Amniotic epithelial cell (primary cell): ENCODE results near the gene LAMP1.
"Not testable (repeated sequence)": the region's sequence is repeated elsewhere in the genome, so short reads cannot be mapped to it uniquely, and the experiment has no call there.

Source experiments
- DNase-seq: peaks from one replicate; pipeline ENCODE4 v3.0.0-alpha.2; 2010; ENCODE audit warnings: low read depth

Gene LAMP1

DNA sequence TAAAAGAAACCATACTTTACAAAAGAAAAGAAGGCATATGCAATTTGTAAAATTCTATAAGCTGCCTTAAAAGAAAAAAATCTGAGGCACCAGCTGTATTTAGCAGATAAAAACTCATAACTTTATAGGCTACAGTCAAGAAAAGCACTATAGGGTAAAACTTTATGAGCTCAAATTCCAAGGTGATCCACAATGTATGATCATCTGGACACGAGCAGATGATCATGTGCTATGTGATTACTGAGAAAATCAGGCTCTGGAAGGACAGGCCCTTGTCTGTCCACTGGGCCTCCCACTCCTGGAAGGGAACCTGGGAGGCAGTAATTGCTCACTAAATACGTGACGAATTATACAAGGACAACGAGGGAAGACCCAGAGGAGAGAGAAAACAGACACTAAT lies 59.6 kb downstream of the LAMP1 start:
- DNase-seq = no peak

DNA sequence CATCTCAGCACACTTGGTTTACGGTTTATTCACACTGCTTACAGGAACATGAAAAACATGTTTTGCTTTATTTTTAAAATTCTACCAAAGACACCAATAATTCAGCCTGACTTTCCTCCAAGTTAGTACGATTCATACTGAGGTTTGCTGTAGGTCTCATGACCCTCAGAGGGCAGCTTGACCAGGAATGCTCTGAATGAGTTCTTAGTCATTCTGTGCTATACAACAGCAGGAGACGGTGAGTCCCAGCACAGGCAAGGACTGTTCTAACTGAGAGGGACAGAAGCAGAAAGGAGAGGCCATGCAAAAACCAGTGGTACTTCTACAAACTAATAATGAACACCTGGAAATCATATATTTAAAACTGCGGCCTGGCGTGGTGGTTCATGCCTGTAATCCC lies 60.5 kb downstream of the LAMP1 start:
- peak; percentile 63 for DNase-seq

GRCh38 chr13:113358653-113359190 lies 61.7 kb downstream of the LAMP1 start:
- peak; percentile 31 for DNase-seq

GRCh38 chr13:113359571-113359970 lies 62.5 kb downstream of the LAMP1 start:
- DNase-seq = no peak

DNA sequence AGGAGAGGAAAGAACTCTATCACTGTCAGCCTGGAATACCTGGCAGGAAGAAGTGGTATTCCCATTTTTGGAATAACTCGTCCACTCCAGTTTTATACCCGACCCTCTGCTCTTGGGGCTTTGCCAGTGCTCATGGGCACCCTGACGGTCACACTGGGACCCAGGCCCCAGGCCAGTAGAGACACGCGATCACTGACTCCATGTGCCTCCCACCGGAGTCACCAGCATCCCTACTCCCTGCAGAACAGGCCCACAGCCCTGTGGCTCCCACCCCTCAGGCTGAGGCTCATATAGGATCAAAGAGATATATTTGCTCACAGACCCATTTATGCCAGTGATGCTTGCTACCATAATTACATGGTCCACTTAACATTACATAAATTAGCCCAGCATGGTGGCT lies 63.4 kb downstream of the LAMP1 start:
- DNase-seq = no peak

- no peak for DNase-seq
These were observed 64.4 kb downstream of the LAMP1 start for GRCh38 chr13:113361406-113361805.

GRCh38 chr13:113364311-113364889 lies 67.4 kb downstream of the LAMP1 start:
- no peak for DNase-seq

DNA sequence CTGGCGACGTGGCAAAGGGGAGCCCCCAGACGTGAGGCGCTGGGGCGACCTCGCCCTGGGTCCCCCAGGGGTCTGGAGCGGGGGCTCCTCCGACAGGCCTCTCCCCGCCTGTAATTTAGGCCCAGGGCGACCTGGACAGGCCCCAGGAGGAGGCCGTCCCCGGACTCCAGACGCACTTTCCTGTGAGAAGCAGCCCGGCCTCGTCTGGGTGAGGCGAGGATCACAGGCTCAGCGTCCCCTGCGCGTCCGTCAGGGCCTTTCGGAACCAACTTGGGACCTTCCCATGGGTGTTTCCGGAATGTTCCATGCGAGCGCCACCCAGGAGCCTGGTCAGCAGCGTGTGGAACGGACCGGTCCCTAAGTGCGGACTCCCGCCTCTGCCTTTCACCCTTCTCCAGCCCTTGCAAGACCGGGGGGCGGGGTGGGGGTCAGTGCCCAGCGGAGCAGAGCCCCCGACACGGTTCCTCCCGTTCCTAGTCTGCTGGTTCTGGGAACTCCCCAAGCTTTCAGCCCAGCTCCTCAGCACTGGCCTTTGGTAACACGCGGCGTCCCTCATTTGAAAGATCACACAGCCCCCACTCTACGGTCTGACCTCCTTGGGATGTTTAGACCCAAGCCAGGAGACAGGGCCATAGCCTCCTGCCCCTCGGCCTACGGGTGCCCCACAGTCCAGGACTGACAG lies 68.0 kb downstream of the LAMP1 start:
- DNase-seq = no peak

- DNase-seq = no peak
These were observed 68.5 kb downstream of the LAMP1 start for GRCh38 chr13:113365583-113365970.

DNA sequence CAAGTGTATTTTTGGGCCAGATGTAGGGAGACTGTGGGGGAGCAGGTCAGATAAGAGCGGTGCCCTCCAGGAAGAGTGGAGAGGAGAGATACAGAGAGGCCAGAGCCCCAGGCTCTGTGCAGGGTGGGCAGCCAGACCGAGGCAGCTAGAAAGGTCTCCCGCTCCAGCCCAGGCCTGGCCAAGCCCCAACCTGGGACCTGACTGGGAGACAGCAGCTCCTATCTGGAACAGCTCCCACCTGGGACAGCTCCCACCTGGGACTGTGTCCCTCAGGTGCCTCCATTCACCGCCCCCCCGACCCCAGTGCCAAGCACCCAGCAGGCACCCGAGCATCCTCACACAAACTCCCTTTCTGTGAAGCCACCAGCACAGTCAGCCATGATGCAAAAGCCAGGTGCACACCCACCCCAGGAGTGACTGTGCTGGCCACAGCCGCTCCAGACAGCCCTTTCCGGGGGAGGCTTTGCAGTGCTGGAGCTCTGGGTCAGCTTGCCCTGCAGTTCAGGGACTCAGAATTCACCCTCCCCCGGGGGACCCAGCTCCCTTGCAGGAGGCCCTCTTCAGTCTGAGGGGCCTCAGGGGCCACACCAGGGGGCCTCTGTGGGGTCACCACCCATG lies 69.0 kb downstream of the LAMP1 start:
- DNase-seq = peak; percentile 9

- no peak for DNase-seq
These were observed 70.1 kb downstream of the LAMP1 start for GRCh38 chr13:113367020-113367560.

DNA sequence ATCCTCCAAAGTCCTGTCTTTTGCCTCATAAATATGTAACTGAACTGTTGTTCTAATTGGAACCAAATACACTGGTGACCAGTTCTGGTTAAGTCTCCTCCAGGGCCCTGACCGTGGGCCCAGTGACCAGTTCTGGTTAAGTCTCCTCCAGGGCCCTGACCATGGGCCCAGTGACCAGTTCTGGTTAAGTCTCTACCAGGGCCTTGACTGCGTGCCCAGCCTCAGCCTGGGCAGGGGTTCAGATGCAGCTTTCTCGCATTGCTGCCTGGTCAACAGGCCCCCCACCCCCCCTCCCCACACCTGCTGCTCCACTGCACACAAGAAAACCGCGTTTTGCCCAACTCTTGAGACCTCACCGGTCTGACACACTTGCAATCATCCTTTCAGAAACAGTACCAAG lies 70.7 kb downstream of the LAMP1 start:
- DNase-seq = no peak

- DNase-seq = not testable (repeated sequence)
These were observed 71.3 kb downstream of the LAMP1 start for GRCh38 chr13:113368353-113368752.

DNA sequence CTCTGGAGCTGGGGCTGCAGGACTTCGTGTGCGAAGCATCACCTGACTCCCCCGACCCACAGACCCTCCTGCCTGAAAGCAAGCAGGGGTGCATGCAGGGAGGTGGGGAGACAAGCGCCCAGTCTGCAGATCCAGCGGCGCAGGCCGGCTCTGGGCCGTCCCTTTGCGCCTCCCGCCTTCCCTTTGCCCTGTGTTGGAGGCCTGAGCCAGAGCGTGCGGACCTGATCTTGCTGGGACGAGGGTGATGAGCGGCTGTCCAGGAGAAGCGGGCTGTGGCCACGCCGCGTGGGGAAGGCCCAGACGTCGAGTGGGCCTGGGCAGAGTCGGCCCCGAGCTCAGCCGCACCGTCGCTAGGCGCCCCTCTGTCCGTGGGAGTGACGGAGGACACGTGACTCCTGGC lies 72.2 kb downstream of the LAMP1 start:
- DNase-seq = no peak

GRCh38 chr13:113369881-113370280 lies 72.8 kb downstream of the LAMP1 start:
- no peak for DNase-seq

GRCh38 chr13:113371061-113371460 lies 74.0 kb downstream of the LAMP1 start:
- no peak for DNase-seq

DNA sequence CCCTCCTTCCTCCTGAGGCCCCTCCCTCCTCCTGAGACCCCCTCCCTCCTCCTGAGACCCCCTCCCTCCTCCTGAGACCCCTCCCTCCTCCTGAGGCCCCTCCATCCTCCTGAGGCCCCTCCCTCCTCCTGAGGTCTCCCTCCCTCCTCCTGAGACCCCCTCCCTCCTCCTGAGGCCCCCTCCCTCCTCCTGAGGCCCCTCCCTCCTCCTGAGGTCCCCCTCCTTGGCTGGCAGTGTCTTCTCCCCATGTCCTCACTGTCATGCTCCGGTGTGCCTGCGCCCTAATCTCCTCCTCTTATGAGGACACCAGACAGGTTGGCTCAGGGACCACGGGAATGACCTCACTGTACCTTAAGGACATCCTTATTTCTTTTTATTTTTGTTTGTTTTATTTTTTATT lies 74.7 kb downstream of the LAMP1 start:
- not testable (repeated sequence) for DNase-seq
